Left lung (tissue), 10 donors: ENCODE results near the gene ACTN1. TPM values are rescaled to one million over a fixed set of nuclear protein-coding genes. Genes with fewer than 3 reads are reported as not detected.

ENCODE experiments used
- ATAC-seq: fragments of 200-7000 bp; cut with Tn5 transposase; one replicate; pipeline ENCODE4 v1.9.1; 2020; ENCODE audit warnings: moderate library complexity
- DNase-seq, 4 donors: peaks; one replicate each; pipeline ENCODE4 v3.0.0-alpha.2; 2013 to 2020
- H3K27ac ChIP-seq, 2 donors: fragments of 200-600 bp; sonication (generic) in 1 of 2; one replicate each; pipeline versions ENCODE4 v1.5.0 to v1.8.0; 2020 to 2021
- H3K27me3 ChIP-seq, 2 donors: fragments of 200-600 bp; sonication (generic) in 1 of 2; one replicate each; pipeline versions ENCODE4 v1.5.0 to v1.8.0; 2020 to 2021
- H3K36me3 ChIP-seq, 2 donors: fragments of 200-600 bp; sonication (generic) in 1 of 2; one replicate each; pipeline versions ENCODE4 v1.5.0 to v1.8.0; 2020 to 2021
- H3K4me1 ChIP-seq, 2 donors: fragments of 200-600 bp; one replicate each; pipeline ENCODE4 v1.8.0; 2021
- H3K4me3 ChIP-seq, 2 donors: fragments of 200-600 bp; sonication (generic) in 1 of 2; one replicate each; pipeline versions ENCODE4 v1.5.0 to v1.8.0; 2020 to 2021; ENCODE audit warnings: mild to moderate bottlenecking in 1 of 2
- H3K9me3 ChIP-seq, 2 donors: fragments of 200-600 bp; sonication (generic) in 1 of 2; one replicate each; pipeline versions ENCODE4 v1.5.0 to v1.8.0; 2020 to 2021
- intact Hi-C, 2 donors: fragments of 100-400 bp; cut with DNase I; formaldehyde crosslinking; loops; one replicate each; pipeline versions ENCODE4 v1.11.2 to v1.14.2; 2022
- polyA plus RNA-seq, 6 donors: library from polyadenylated mRNA; unstranded; fragments of 120-200 nt; gene quantifications; one replicate each; pipeline ENCODE4 v1.2.1, GENCODE V29; 2013; ENCODE audit not compliant: insufficient read length in 6 of 6
- total RNA-seq, 2 donors: library from RNA; stranded (reverse); fragmentation: NEBNext Ultra II Directional; extraction: Animal tissue kit (Norgen Biotek cat#: 25700); gene quantifications; one replicate each; pipeline ENCODE4 v1.2.1, GENCODE V29; 2021
- TF ChIP-seq, protein P1 (sequence below), 2 donors: fragments of 200-600 bp; sonication (generic) in 1 of 2; IDR thresholded peaks; one replicate each; pipeline versions ENCODE4 v1.5.0 to v1.8.0; 2021; ENCODE audit warnings: antibody characterized with exemption in 2 of 2
- donor health status: DM: no; HTN: yes; CAD: no.
- donor health status: DM: no; HTN: no; CAD: no.

ACTN1 gene
- total and polyA plus RNA-seq, 8 donors: 125 to 225 (median 146) TPM

DNA sequence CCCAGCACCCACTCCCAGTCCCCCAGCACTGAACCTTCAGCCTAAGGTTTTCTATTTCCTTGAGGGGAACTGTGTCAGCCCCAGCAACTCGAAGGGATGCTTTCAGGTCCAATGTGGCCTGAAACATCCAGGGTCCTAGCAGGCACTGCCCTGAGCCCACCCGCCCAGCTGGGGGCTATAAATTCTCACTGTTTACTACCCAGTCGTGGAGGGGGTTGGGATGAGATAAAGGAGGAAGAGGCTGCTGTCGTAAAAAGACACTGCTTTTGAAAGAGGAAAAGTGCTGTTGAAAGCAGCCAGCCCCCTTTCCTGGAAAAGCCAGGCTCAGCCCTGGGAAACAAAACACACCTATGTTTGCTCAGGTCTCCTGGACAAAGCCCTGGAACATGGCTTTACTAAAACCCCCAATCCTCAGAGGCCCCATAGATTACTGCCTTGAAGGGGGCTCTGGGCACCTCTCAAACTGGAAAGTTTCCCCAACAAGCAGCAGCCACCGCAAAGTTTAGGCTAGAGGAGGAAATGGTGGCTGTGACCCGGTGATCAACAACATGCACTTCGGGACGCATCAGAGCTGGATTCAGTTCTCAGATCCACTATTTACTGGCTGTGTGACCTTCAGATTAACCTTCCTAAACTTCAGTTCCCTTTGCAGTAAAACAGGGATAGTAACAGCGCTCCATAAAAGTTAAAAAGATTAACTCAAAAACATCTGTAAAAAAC, 51.0 kb downstream of the ACTN1 start:
- peaks cover 0 to 94% of the 10 kb centered on the region in 2 donors for H3K4me1 ChIP-seq
- TF ChIP-seq, protein P1, sequence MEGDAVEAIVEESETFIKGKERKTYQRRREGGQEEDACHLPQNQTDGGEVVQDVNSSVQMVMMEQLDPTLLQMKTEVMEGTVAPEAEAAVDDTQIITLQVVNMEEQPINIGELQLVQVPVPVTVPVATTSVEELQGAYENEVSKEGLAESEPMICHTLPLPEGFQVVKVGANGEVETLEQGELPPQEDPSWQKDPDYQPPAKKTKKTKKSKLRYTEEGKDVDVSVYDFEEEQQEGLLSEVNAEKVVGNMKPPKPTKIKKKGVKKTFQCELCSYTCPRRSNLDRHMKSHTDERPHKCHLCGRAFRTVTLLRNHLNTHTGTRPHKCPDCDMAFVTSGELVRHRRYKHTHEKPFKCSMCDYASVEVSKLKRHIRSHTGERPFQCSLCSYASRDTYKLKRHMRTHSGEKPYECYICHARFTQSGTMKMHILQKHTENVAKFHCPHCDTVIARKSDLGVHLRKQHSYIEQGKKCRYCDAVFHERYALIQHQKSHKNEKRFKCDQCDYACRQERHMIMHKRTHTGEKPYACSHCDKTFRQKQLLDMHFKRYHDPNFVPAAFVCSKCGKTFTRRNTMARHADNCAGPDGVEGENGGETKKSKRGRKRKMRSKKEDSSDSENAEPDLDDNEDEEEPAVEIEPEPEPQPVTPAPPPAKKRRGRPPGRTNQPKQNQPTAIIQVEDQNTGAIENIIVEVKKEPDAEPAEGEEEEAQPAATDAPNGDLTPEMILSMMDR (IDR thresholded peaks at IDR 0.05): no peak
- no peak overlapping the region for H3K4me3 ChIP-seq
- peaks cover 0 to 18% of the 10 kb centered on the region in 2 donors for H3K36me3 ChIP-seq
- no peak for DNase-seq
- intact Hi-C loops: no loop called here
- H3K27ac ChIP-seq: peak overlapping the region; percentile 50 to 93
- peaks cover 0 to 4% of the 10 kb centered on the region in 2 donors for H3K9me3 ChIP-seq
- H3K27me3 ChIP-seq: no peaks in the 10 kb centered on the region
- ATAC-seq: peak; percentile 7

DNA sequence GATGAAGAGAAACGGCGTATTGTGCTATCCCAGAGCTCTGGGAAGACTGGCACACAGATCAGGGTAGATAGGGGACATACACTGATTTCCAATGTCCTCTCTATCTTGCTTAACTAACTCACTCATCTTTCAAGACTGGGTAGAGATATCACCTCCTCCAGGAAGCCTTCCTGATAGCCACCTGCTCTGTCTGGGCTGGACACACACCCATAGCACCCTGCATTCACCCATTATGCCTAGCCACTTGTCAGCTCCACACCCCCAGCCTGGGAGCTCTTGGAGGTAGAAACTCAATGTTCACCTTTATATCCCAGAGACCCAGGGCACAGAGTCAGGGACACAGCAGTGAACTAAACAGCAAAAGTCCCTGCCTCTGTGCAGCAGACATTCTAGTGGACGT, 52.0 kb downstream of the ACTN1 start:
- intact Hi-C loops: no loop called here
- ATAC-seq: no peak
- TF ChIP-seq, protein P1 (IDR thresholded peaks at IDR 0.05): no peak
- no peaks in the 10 kb centered on the region for H3K27me3 ChIP-seq
- no peak overlapping the region for H3K4me3 ChIP-seq
- peaks cover 0 to 23% of the 10 kb centered on the region in 2 donors for H3K36me3 ChIP-seq
- peak overlapping the region in 1 of 2 donors; percentile 93 for H3K27ac ChIP-seq
- H3K4me1 ChIP-seq: peaks cover 0 to 94% of the 10 kb centered on the region in 2 donors
- DNase-seq: no peak
- H3K9me3 ChIP-seq: peaks cover 0 to 4% of the 10 kb centered on the region in 2 donors

DNA sequence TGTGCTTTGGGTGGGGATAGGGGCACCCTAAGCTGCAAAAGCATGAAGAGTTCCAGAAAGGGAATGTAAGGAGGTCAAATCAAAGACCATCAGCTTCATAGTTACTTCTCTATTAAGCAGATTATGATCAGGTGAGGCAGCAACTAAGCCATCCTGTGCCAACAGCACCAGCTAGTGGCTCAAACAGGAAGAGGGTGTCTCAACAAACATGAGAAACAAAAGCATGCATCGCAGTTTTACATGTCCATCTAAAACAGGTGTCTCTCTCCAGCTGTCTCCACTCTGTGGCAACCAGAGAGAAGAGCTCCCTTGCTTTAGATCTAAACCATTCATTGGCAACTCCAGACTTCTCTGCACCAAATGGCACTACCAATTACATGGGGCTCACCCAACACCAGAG, 52.9 kb downstream of the ACTN1 start:
- peaks cover 0 to 4% of the 10 kb centered on the region in 2 donors for H3K9me3 ChIP-seq
- intact Hi-C loops: no loop called here
- TF ChIP-seq, protein P1 (IDR thresholded peaks at IDR 0.05): no peak
- no peaks in the 10 kb centered on the region for H3K27me3 ChIP-seq
- DNase-seq (no peak), ATAC-seq (no peak)
- no peak overlapping the region for H3K4me3 ChIP-seq
- peak overlapping the region in 1 of 2 donors; percentile 93 for H3K27ac ChIP-seq
- peaks cover 0 to 94% of the 10 kb centered on the region in 2 donors for H3K4me1 ChIP-seq
- peaks cover 0 to 23% of the 10 kb centered on the region in 2 donors for H3K36me3 ChIP-seq

DNA sequence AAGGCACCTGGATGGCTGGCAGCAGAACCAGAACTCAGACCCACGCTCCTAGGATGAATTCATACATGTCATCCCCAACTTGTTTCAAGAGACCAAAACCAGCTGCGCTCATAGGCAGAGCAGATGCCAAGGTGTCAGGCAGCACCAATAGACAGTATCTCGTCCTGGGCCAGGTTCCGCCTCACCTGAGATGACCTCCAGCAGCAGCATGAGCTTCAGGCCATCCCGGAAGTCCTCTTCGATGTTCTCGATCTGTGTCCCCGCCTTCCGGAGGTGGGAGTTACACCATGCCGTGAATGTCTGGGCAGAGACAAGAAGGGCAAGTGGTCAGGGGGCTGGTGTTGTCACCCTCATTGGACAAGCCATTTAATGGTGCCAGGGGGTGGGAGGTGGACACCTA, 53.7 kb downstream of the ACTN1 start:
- no peak for ATAC-seq
- peaks cover 0 to 31% of the 10 kb centered on the region in 2 donors for H3K36me3 ChIP-seq
- no peak for DNase-seq
- TF ChIP-seq, protein P1 (IDR thresholded peaks at IDR 0.05): no peak
- H3K27me3 ChIP-seq: no peaks in the 10 kb centered on the region
- H3K27ac ChIP-seq: peak overlapping the region in 1 of 2 donors; percentile 93
- intact Hi-C loops: no loop called here
- H3K4me1 ChIP-seq: peaks cover 0 to 86% of the 10 kb centered on the region in 2 donors
- H3K9me3 ChIP-seq: peaks cover 0 to 4% of the 10 kb centered on the region in 2 donors
- no peak overlapping the region for H3K4me3 ChIP-seq
